HEK293T (cell line): ENCODE data around the gene CCDC146.

Experiments
- ARNT ChIP-seq: fragments of 450-650 bp; IDR thresholded peaks from 2 replicates; pipeline ENCODE4 v1.6.1; 2017; ENCODE audit warnings: mild to moderate bottlenecking
- BHLHE40 ChIP-seq: fragments of 450-650 bp; IDR thresholded peaks from 2 replicates; pipeline ENCODE4 v1.6.1; 2016; ENCODE audit warnings: mild to moderate bottlenecking, moderate library complexity, borderline replicate concordance
- CTBP1 ChIP-seq: fragments of 450-650 bp; IDR thresholded peaks from 2 replicates; pipeline ENCODE4 v1.6.1; 2016; ENCODE audit warnings: borderline replicate concordance
- ELF4 ChIP-seq: fragments of 450-650 bp; IDR thresholded peaks from 2 replicates; pipeline ENCODE4 v1.6.1; 2017; ENCODE audit warnings: antibody characterized with exemption
- FOXA1 ChIP-seq: fragments of 450-650 bp; IDR thresholded peaks from 2 replicates; pipeline ENCODE4 v1.6.1; 2016; ENCODE audit warnings: mild to moderate bottlenecking
- FOXK2 ChIP-seq: fragments of 450-650 bp; IDR thresholded peaks from 2 replicates; pipeline ENCODE4 v1.6.1; 2016; ENCODE audit warnings: mild to moderate bottlenecking
- FOXM1 ChIP-seq: fragments of 450-650 bp; IDR thresholded peaks from 2 replicates; pipeline ENCODE4 v1.6.1; 2017; ENCODE audit warnings: mild to moderate bottlenecking, borderline replicate concordance
- LEF1 ChIP-seq: fragments of 450-650 bp; IDR thresholded peaks from 2 replicates; pipeline ENCODE4 v1.6.1; 2017; ENCODE audit warnings: mild to moderate bottlenecking, borderline replicate concordance
- PKNOX1 ChIP-seq: fragments of 450-650 bp; IDR thresholded peaks from 2 replicates; pipeline ENCODE4 v1.6.1; 2016
- SP1 ChIP-seq: fragments of 450-650 bp; IDR thresholded peaks from 2 replicates; pipeline ENCODE4 v1.6.1; 2017
- SUZ12 ChIP-seq: fragments of 450-650 bp; IDR thresholded peaks from 2 replicates; pipeline ENCODE4 v1.6.1; 2016; ENCODE audit warnings: mild to moderate bottlenecking
- TARDBP ChIP-seq: fragments of 450-650 bp; IDR thresholded peaks from 2 replicates; pipeline ENCODE4 v1.6.1; 2016
- ZNF384 ChIP-seq: fragments of 450-650 bp; IDR thresholded peaks from 2 replicates; pipeline ENCODE4 v1.6.1; 2016

- TF ChIP-seq TARDBP = no peak
- no peak for TF ChIP-seq ELF4
- TF ChIP-seq FOXK2 = no peak
- no peak for TF ChIP-seq LEF1
- TF ChIP-seq ARNT = no peak
- TF ChIP-seq SP1 = no peak
- no peak for TF ChIP-seq FOXM1
- TF ChIP-seq ZNF384 = no peak
- no peak for TF ChIP-seq PKNOX1
- no peak for TF ChIP-seq FOXA1
- no peak for TF ChIP-seq SUZ12
- no peak for TF ChIP-seq CTBP1
- no peak for TF ChIP-seq BHLHE40
Measured at GRCh38 chr7:77327932-77328628, 205.7 kb downstream of the CCDC146 start.
